ENCODE data around the gene HADHA.

GRCh38 chr2:26173776-26174482, 70.5 kb downstream of the HADHA start:
- TF ChIP-seq, protein P1, sequence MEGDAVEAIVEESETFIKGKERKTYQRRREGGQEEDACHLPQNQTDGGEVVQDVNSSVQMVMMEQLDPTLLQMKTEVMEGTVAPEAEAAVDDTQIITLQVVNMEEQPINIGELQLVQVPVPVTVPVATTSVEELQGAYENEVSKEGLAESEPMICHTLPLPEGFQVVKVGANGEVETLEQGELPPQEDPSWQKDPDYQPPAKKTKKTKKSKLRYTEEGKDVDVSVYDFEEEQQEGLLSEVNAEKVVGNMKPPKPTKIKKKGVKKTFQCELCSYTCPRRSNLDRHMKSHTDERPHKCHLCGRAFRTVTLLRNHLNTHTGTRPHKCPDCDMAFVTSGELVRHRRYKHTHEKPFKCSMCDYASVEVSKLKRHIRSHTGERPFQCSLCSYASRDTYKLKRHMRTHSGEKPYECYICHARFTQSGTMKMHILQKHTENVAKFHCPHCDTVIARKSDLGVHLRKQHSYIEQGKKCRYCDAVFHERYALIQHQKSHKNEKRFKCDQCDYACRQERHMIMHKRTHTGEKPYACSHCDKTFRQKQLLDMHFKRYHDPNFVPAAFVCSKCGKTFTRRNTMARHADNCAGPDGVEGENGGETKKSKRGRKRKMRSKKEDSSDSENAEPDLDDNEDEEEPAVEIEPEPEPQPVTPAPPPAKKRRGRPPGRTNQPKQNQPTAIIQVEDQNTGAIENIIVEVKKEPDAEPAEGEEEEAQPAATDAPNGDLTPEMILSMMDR (conservative IDR thresholded peaks at IDR 0.05; ENCODE audit: low read length) = no peak
- TF ChIP-seq EZH2phosphoT487 (IDR thresholded peaks at IDR 0.05; ENCODE audit: borderline replicate concordance, low read depth, low read length) = no peak

All from OCI-LY7 (cell line).